Measurements from ENCODE around the gene ISCU.

GRCh38 chr12:108573317-108573716 lies 10.9 kb downstream of the ISCU start:
- TF ChIP-seq YY1 (IDR thresholded peaks at IDR 0.05; ENCODE audit: insufficient read depth, insufficient read length) = no peak
- no peak for TF ChIP-seq ZNF274 (IDR thresholded peaks at IDR 0.05; ENCODE audit: low read depth, low read length)
- TF ChIP-seq SUZ12 (IDR thresholded peaks at IDR 0.05; ENCODE audit: extremely low read depth, insufficient read depth, insufficient read length) = no peak

All from NT2/D1 (cell line).